Natural killer cell (primary cell): ENCODE measurements around the gene SAFB2. TPM values are rescaled to one million over a fixed set of nuclear protein-coding genes. Genes with fewer than 3 reads are reported as not detected.
A peak's percentile ranks its signal among the peaks of the same experiment; 100 is the strongest.

Source experiments
- ATAC-seq, 3 donors: fragments of 150-1000 bp in 2 of 3; fragments of 200-7000 bp in 1 of 3; cut with Tn5 transposase; 1 replicate in 1 of 3; 2 replicates in 2 of 3; pipeline ENCODE4 v1.10.0; 2021; ENCODE audit warnings: mild to moderate bottlenecking in 2 of 3, moderate library complexity in 2 of 3
- DNase-seq, 2 donors: peaks; one replicate each; pipeline versions ENCODE4 v3.0.0 to v3.0.0-alpha.2; 2013 to 2021; ENCODE audit warnings: mixed read lengths in 1 of 2
- H3K27ac ChIP-seq: one replicate; pipeline ENCODE4 v1.5.1; 2013; ENCODE audit warnings: mild to moderate bottlenecking, low read length
- H3K27me3 ChIP-seq: one replicate; pipeline ENCODE4 v1.6.1; 2013; ENCODE audit warnings: low read length; ENCODE audit not compliant: control insufficient read depth, insufficient read depth
- H3K36me3 ChIP-seq: one replicate; pipeline ENCODE4 v1.6.1; 2013; ENCODE audit warnings: low read length; ENCODE audit not compliant: control insufficient read depth, insufficient read depth
- H3K4me1 ChIP-seq: one replicate; pipeline ENCODE4 v1.6.1; 2013; ENCODE audit warnings: low read length; ENCODE audit not compliant: control insufficient read depth, insufficient read depth
- H3K4me3 ChIP-seq: one replicate; pipeline ENCODE4 v1.5.1; 2013; ENCODE audit warnings: low read length
- H3K9me3 ChIP-seq: one replicate; pipeline ENCODE4 v1.6.1; 2013; ENCODE audit warnings: low read length; ENCODE audit not compliant: control insufficient read depth, insufficient read depth
- H3K27ac Mint-ChIP-seq, 2 donors: one replicate each; pipeline ENCODE4 v1.8.0; 2022; ENCODE audit warnings: mild to moderate bottlenecking in 2 of 2, mixed read lengths in 2 of 2, moderate library complexity in 1 of 2
- H3K27me3 Mint-ChIP-seq, 2 donors: one replicate each; pipeline ENCODE4 v1.8.0; 2022; ENCODE audit warnings: low read depth in 2 of 2, mixed read lengths in 2 of 2
- H3K36me3 Mint-ChIP-seq: one replicate; pipeline ENCODE4 v1.8.0; 2022; ENCODE audit warnings: mixed read lengths
- H3K4me1 Mint-ChIP-seq, 2 donors: one replicate each; pipeline ENCODE4 v1.8.0; 2022; ENCODE audit warnings: mixed read lengths in 2 of 2
- H3K4me3 Mint-ChIP-seq: one replicate; pipeline ENCODE4 v1.8.0; 2022; ENCODE audit warnings: mild to moderate bottlenecking, moderate library complexity, mixed read lengths
- H3K9me3 Mint-ChIP-seq, 2 donors: one replicate each; pipeline ENCODE4 v1.8.0; 2022; ENCODE audit warnings: mixed read lengths in 2 of 2
- CTCF ChIP-seq: fragments of 200-600 bp; IDR thresholded peaks from one replicate; pipeline ENCODE4 v1.8.0; 2022; ENCODE audit warnings: antibody characterized with exemption
- WGBS: methylation state at CpG from one replicate; pipeline ENCODE4 v1.1.7; 2013; ENCODE audit warnings: missing lambda C conversion rate; ENCODE audit not compliant: insufficient coverage; 5-methylcytosine and 5-hydroxymethylcytosine counted together
- intact Hi-C: fragments of 100-400 bp; cut with micrococcal nuclease; formaldehyde crosslinking; loops from one replicate; pipeline ENCODE4 v1.14.2; 2022
- total RNA-seq, 4 donors: library from RNA; stranded (reverse); fragments of 120-200 nt in 1 of 4; gene quantifications; one replicate each; pipeline versions ENCODE4 v1.2.3 to v1.2.4, GENCODE V29; 2013 to 2022

The SAFB2 gene
- total RNA-seq, 3 donors from 2014 or later (not counting 1 experiment from before 2014, with no cell fraction given), result 232 to 264 (median 258) TPM

- Histone ChIP-seq H3K4me3 (no peak overlapping the region), H3K9me3 (no peaks in the 10 kb centered on the region), H3K27me3 (no peaks in the 10 kb centered on the region), H3K36me3 (peaks cover 54% of the 10 kb centered on the region), H3K4me1 (peaks cover 27% of the 10 kb centered on the region), H3K27ac (no peak overlapping the region)
- ATAC-seq, result no peak
- peaks cover 3% of the 10 kb centered on the region for H3K36me3 Mint-ChIP-seq
- H3K4me3 Mint-ChIP-seq, result no peak overlapping the region
- intact Hi-C loops, result no loop called here
- H3K9me3 Mint-ChIP-seq, result no peaks in the 10 kb centered on the region
- no peaks in the 10 kb centered on the region for H3K27me3 Mint-ChIP-seq
- 93% methylated on average over 9 of the region's 9 CpGs for WGBS
- H3K4me1 Mint-ChIP-seq, result peaks cover 49 to 60% of the 10 kb centered on the region in 2 donors
- no peak for DNase-seq
- no peak for TF ChIP-seq CTCF
- H3K27ac Mint-ChIP-seq, result peak overlapping the region; percentile 99 to 100
Observed at GRCh38 chr19:5618591-5618990, 4.0 kb downstream of the SAFB2 start.

- H3K27ac ChIP-seq, result no peak overlapping the region
- TF ChIP-seq CTCF, result no peak
- peaks cover 26% of the 10 kb centered on the region for H3K4me1 ChIP-seq
- peaks cover 69% of the 10 kb centered on the region for H3K36me3 ChIP-seq
- Mint-ChIP-seq H3K4me3 (no peak overlapping the region), H3K4me1 (peaks cover 48 to 54% of the 10 kb centered on the region in 2 donors), H3K27me3 (no peaks in the 10 kb centered on the region), H3K9me3 (no peaks in the 10 kb centered on the region), H3K36me3 (peaks cover 12% of the 10 kb centered on the region), H3K27ac (no peak overlapping the region)
- no peak overlapping the region for H3K4me3 ChIP-seq
- intact Hi-C loops, result no loop called here
- DNase-seq, result no peak
- no peaks in the 10 kb centered on the region for H3K27me3 ChIP-seq
- H3K9me3 ChIP-seq, result no peaks in the 10 kb centered on the region
- ATAC-seq, result no peak
- 80% methylated on average over 1 of the region's 1 CpG for WGBS
Observed at GRCh38 chr19:5617080-5617479, 5.5 kb downstream of the SAFB2 start.

GRCh38 chr19:5615756-5616327 lies 6.7 kb downstream of the SAFB2 start:
- TF ChIP-seq CTCF, result no peak
- Mint-ChIP-seq H3K36me3 (peaks cover 12% of the 10 kb centered on the region), H3K9me3 (no peaks in the 10 kb centered on the region), H3K4me1 (peaks cover 36 to 42% of the 10 kb centered on the region in 2 donors), H3K4me3 (no peak overlapping the region), H3K27me3 (no peaks in the 10 kb centered on the region), H3K27ac (no peak overlapping the region)
- peaks cover 13% of the 10 kb centered on the region for H3K4me1 ChIP-seq
- no peak overlapping the region for H3K27ac ChIP-seq
- no peaks in the 10 kb centered on the region for H3K27me3 ChIP-seq
- WGBS, result 98% methylated on average over 17 of the region's 17 CpGs
- intact Hi-C loops, result no loop called here
- H3K9me3 ChIP-seq, result no peaks in the 10 kb centered on the region
- no peak overlapping the region for H3K4me3 ChIP-seq
- H3K36me3 ChIP-seq, result peaks cover 71% of the 10 kb centered on the region
- DNase-seq (no peak), ATAC-seq (no peak)
